ENCODE data around the gene SEMA3C.

Gene SEMA3C

DNA sequence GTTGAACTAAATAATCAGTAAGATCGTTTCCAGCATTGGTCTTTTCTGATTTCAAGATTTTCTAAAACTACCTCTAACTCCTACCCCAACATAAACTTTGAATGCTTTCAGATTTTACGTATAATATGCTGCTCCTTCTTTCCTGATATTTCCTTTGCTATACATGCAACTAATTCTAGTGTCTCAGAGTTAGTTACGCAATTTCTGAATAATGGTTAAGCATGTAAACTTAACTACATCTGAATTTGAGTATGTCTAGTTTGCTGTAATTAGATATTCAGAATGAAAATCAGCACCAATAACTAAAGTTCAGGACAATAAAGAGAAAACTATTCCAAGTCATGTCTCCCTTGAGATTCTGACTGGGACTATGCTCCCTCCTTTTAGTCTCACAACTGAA, 71.0 kb downstream of the SEMA3C start:
- no peak for DNase-seq

DNA sequence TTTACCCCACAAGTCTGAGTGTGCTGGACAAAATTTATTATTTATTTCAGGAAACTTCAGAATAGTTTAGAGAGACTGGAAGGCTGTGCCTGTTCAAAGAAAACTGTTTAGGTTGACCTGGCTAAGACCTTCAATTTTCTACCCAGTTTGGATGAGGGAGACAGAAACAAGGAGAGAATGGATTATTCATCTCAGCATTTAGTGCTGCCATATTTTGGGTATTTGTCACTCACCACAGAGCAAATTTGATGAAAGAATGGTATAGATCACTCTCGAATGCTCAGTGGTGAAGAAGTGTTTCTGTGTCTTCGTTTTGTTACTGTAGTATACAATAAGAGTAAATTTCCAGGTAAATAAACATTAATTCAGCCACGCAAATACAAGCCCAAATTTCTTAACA, 71.8 kb downstream of the SEMA3C start:
- DNase-seq, result no peak

DNA sequence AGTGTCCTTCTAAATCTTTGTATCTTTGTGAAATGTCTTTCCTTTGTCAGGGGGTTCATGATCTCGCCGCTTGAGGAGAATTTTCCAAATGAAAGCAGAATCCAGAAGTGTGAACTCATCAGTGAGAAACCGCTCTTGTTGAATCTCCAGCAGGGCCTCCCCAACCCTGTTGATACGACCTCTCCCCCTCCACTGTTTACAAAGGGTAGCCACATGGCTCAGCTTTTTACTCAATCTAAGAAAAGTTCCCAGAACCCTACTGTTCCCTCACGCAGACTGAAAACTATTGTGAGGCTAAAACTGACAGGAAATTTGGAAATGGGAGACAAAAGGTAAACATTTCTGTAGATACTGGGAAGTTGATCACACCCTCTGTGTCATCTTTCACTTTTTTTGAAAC, 73.9 kb downstream of the SEMA3C start:
- no peak for DNase-seq

DNA sequence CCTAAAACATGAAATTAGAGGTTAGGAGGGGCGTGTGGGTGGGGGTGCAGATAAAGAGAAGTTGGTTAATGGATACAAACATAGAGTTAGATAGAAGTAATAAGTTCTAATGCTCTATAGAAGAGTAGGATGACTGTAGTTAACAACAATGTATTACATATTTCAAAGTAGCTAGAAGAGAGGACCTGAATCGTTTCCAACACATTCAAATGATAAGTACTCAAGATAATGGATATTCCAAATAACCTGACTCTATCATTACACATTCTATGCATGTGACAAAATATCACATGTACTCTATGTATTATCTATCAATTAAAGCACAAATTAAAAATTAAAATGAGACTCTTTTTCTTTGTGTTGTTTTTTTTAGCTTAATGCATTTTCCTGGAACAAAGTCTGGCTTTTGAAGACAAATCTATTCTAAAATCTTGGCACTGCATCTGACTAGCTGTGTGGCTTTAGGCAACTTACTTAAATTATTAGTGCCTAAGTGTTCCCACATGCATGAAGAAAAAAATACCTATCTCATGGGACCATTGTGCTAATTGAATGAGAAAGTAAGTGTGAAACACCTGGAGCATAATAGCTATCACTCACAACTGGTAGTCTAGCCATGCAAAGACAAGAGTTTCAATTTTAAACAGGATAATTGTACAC, 75.7 kb downstream of the SEMA3C start:
- no peak for DNase-seq

DNA sequence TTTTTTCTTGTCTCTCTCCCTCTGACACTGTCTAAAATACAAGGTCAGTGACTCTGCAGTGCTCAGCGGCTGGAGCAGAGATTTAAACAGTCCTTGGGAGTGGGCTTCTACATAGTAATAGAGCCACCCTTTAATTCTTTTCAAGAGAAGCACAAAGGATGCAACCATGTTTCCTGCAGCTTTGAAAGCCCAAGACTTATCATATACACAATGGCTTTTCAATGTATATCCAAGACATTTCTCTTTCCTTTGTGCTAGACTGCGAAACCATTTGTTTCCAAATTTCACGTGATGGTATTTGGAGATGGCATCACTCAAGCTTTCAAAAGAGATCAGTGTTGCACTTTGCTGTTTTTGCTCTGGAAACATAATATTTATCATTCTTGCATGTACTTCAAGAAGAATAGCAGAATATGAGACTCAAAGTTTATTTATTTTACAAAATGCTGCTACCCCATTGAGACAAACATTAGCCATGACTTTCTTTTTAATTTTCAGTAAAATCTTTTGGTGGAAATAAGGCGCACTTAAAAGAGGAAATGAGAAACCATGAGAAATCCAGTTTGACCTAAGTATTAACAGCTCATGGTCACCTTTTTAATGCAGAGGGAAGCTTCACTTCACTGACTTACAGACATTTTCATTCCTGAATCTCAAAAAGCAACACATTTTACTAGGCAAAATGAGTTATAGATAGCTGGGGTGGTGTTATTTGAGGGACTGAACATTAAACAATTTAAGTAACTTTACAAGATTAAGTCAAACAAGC, 76.6 kb downstream of the SEMA3C start:
- no peak for DNase-seq

DNA sequence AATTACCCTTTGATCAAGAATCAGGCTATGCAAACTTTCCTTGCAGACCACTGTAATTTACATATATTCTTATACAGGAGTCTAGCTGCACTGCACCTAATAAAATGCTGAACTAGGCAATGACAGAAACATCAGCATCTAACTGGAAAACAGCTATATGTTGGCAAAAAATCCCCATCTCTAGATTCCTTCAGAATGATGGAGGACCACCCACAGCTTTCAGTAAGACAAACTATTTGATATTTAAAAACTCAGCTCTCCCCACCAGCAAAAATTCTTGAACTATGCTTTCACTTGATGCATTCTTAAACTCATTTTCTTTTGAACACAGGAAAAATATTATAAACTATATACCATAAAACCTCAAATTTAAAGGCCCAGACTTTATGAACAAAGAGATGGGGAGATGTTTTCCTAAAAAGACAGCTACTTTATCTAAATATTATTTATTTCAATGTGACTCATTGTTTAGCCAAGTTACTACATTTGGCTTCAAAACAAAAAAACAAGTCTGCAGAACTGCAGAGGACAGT, 77.4 kb downstream of the SEMA3C start:
- no peak for DNase-seq

DNA sequence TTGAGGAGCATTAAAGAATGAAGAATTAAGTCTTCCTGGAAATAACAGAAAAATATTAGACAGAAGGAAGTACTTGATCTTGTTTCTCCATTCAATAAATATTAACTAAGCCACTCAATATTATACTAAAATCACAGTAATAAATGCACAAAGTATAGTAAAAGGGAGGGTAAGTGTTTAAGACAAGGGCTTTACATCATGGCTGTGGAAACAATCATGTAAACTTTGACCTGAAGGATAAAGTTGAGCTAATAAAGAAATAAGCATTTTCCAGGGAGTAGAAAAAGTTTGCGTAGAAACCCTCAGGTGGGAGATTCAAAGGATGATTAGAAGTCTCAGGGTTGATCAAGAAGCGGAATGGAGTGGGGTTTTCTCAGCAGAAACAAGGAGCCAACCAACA, 78.2 kb downstream of the SEMA3C start:
- no peak for DNase-seq

DNA sequence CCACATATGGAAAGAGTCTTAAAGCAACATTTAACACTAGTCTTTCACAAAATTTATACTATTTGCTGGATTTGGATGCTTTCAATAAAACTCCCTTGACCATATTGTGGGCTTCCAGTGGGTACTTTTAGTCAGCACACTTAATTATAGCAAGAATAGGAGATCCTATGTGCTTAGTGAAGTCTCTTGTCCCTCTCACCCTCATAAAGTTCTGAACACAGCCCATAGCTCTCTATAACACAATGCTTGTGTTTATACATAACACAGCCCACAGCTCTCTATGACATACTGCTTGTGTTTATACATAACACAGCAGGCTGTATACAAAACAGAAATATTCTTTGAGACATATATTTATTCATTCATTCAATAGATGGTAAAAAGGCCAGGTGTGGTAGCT, 79.0 kb downstream of the SEMA3C start:
- DNase-seq, result no peak

DNA sequence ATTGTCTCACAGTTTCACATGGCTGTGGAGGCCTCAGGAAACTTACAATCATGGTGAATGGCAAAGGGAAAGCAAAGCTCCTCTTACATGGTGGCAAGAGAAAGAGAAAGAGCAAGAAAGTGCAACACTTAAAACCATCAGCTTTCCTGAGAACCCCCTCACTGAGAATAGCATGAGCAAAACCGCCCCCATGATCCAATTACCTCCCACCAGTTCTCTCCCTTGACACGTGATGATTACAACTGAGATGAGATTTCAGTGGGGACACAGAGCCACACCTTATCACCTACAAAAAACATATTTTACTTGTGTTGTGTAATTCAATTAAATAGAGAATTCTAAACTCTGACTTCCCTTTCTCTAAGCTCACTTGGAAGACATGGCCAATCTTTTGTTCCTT, 80.2 kb downstream of the SEMA3C start:
- no peak for DNase-seq

DNA sequence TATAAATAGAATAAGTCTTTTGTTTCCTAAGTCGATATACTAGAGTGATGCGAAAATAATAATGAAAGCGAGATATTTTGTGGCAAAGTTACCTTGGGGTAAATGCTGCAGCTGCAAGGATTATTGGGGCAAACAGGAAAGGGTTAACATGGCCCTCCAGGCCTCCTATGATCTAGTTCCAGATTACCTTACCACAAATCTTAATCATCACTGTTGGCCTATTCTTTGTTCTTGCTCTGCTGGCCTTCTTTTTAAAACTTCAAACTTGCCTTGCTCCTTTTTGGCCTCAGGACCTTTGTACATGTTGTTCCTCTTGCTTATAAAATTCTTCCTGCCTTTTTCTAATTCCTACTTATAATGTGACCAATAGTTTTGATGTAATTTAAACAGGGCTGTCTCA, 81.5 kb downstream of the SEMA3C start:
- DNase-seq, result no peak

DNA sequence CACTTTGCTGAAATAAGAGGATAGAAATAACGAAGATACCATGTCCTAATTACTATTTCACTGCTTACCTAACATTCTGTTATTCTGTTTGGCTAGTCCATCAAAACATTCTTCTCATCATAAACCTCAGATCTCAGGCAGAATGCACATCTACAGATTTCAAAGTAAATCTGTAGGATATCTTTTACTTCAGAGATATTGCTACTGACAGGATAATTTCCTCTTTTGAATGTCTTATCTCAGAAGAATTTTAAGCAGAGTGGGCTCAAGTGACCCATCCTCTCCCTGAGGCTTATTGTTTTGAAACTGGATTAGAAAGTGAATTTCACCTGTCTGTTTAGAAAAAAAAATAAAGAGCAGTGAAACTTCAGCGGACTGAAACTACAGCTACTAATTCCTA, 83.6 kb downstream of the SEMA3C start:
- DNase-seq, result no peak

DNA sequence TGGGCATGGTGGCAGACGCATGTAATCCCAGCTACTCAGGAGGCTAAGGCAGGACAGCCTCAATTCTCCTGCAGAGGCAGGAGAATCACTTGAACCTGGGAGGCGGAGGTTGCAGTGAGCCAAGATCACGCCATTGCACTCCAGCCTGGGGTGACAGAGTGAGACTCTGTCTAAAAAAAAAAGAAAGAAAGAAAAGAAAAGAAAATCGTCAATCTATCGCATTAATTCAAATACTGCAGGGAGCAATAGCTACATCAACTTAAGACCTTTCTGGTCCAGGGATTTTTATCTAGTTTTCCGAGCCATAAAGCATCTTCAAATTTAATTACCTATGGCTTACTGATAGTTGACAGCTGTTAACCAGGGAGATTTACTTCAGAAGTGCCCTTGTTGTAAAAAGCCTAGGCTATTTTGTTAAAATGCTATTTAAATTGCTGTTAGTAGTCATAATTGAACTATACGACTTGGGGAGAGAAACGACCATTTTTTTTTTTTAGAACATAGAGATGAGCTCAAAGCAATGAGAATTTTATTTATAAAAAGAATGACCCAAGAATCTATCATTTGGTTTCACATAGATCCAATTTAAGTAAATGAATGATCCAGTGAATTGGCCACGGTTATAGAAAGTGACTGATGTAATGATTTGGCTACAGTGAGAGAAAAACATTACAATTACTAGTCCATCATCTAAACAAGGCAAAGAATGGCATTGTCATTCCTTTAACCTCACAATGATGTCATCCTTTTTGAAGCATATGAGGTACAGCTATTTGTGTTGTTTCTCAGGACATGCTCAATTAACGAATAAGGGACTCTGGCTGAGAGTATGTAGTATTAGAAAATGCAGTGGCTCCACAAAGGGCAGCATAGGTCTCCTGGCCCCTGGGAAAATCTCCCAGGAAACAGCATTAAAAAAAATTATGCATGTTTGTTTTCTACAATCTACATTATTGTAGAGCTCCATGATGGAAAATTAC, 85.3 kb downstream of the SEMA3C start:
- no peak for DNase-seq

DNA sequence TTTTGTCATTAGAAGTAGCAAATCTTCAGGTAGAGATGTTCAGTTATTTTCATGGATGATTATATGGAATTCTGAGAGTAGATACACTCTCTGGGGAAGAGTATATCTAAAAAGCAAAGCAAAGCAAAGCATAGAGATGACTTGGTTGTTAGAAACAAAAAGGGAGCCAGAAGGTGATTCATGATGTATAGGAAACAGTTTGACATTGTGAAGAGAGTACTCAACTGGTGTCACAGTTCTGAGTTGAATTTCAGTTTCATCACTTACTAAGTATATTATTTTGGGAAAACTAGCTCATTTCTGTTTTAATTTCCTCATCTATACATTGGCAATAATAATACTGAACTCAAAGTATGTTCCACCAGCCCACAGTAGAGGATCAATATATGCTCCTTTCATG, 86.8 kb downstream of the SEMA3C start:
- no peak for DNase-seq

DNA sequence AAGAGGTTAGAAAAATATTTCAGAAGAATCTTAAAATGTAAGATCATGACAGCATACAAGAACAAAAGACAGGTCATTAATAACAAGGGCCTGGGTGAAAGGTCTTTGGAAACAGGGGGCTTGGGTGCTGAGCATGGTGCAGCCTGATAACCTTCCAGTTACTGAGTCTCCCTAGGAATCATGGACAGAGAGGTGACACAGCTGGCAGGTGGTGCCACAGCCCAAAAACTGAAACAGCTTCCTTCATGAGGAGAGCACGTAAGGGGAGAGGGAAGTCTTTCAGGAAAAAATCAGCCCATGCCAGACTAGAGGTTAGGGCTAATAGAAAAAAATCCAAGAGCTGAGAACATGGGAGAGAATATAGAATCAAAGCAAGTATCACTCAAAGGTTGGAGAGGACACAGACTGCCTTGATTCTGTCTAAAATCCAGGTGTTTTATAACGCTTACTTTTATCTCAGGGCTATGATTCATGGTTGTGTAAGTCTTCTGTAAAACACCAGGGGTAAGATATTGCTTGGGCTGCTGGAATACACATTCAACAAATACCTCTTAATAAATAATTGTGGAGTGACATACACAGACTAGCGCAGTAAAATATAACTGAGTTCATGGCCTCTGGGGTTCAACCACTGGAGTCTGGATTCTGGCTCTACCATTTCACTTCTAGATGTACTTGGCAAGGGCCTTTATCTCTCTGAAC, 88.1 kb downstream of the SEMA3C start:
- no peak for DNase-seq

DNA sequence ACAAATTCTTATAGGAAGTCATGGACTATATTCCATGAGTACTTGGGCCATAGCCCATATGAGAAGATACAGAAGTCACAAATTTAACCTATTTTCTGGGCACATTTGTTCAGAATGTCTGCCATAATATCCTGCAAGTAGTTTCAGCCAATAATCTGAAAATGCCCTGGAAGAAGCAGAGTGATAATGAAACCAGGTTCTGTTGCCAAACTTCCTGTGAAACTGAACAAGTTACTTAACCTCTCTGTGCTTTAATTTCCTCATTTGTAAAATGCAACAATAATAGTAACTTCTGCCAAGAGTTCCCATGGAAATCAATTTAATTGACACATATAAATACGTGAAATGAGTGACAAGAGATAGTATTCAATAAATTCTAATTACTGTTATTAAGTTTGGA, 88.8 kb downstream of the SEMA3C start:
- DNase-seq, result no peak

DNA sequence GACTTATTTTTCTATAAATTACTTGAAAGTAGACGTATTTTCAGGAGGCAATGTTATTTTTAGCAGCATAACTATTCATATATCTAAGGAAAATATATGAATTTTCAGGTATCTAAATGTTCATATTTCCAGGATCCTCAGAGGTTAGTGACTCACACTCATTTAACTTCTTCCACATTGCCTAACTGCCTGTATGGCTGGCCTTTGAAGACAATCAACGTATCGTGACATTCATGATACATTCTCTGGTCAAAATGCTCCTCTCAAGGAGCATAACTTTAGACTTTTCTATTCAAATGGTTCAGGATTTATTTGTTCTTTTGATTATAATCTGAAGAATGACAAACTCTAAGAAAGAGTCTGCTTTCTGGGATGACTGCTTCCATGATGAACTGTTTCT, 89.3 kb downstream of the SEMA3C start:
- no peak for DNase-seq

DNA sequence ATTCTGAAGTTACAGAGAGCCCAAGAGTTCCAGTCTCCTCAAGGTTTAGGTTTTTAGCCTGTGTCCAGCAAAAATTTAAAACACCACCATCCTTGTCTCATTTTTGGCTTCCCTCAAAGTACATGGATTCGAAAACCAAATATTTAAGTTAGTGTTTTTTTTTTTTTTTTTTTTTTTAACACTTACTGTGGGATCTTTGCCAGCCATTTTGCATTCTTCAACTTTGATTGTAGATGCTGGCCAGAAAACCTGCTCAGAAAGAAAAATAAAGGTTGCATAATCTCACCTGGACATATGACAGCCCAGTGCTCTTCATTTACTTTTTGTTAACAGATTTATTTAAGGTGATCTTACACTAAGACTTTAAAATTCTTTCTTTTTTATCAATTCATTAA, 91.6 kb downstream of the SEMA3C start:
- DNase-seq, result no peak

DNA sequence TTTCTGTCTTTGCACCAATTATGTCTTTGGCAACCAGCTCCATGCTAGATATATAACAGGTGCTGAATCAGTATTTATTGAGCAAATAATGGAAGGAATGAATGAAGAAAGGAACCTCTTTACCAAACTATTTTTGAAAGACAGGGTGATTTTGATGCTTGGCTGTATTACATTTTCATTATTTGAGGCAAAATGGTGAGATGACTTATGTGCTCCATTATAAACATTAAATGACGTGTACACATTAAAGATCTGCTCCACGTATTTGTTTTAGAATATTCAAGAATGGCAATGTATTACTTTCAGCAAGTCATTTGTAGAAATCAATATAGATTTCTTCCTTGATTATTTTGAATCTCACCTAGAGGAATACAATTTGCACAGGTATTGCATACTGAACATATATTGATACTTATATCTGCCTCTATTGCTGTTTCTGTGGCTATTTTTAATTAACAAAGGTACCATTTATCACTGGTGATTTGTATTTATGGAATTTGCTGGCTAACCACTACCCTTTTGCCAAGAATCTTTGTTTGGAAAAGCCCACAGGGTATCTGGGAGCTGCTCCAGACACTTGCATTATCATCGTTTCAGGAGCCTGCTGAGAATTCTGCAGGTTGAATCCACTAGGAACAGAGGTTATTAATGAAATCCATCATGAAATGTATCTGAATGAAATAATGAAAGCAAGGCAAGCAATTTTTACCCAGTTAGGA, 92.2 kb downstream of the SEMA3C start:
- DNase-seq, result no peak

DNA sequence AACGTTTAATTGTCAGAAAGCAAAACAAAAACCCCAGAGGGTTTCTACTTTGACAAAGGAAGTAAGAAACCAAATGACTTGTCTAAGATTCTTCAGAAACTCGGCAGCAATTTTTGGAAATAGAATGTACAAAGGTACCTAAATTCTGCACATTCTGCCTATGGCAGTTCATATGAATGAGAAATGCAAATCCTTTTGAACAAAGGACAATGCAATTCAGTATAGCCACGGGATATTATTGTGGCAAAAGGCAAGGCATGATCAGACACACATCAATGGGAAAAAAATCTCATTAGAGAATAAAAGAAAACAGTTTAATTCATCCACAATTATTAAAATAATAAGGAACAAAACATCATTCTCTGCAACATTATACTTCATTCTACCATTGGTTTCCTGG, 93.4 kb downstream of the SEMA3C start:
- no peak for DNase-seq

DNA sequence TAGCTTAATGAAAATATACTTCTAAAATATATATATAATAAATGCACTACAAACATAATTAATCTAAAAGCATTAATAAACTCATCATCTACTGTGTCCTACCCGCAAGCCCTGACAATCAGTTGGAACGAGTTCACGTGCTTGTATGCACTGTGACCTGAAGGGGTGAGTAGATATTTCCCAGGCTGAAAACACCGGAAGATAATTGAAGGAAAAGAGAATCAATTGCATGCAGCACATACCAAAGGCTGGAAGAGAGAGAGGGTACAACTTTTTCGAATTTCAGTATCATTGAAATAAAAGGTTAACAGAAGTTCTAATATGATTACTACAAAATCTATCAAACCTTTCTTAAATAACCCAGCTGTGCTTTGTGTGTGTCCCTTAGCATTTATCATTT, 94.6 kb downstream of the SEMA3C start:
- no peak for DNase-seq

DNA sequence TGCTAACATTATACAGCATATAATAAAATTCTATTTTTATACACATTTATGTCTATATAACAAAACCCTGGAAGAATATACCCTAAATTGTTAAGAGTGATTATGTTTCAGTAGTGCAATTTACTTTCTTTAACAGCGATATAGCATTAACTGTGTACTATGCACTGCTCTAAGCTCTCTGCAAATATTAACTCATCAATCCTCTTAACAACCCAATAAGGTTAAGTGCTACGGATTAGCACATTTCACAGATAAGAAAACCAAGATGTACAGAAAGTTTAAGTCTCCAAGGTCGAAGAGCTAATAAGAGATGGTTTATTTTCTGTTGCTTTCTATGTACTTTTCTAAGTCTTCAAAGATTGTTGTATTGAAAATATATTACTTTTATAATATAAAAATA, 95.8 kb downstream of the SEMA3C start:
- no peak for DNase-seq

DNA sequence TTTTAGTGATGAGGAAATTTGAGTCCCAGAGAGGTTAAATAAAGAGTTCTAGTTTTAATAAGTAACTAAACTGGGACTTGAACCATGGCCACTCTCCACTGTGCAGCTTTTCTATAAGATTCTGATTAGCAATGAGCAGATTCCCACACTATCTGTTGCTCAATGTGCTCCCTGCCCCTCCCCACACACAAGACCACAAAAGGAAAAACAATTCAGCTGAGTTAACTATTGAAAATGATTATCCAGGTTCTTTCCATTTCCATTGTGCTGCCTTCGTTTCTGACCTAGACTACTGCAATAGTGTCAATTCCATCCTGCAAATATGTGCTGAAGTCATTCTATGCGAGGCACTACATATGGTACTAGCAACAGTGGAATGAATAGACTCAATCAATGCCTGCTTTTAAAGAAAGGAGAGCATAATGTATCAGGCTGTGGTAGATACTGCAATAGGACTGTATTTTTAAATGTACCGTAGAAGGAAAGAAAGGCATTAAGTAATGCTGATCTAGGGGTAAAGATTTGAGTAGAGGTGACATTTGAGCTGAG, 97.0 kb downstream of the SEMA3C start:
- no peak for DNase-seq

Measured in CD4-positive, alpha-beta T cell treated with Interleukin-17A for 4 hours (primary cell).